GM12864 (cell line): ENCODE measurements around the gene ASB6.

Source experiments
- DNase-seq: peaks from one replicate; pipeline ENCODE4 v3.0.0-alpha.2; 2011; ENCODE audit warnings: low read depth
- H3K4me3 ChIP-seq: 2 replicates; pipeline ENCODE4 v1.5.1; 2011; ENCODE audit warnings: mild to moderate bottlenecking, low read depth, low read length, control low read depth
- CTCF ChIP-seq: IDR thresholded peaks from 2 replicates; pipeline ENCODE4 v1.5.1; 2011; ENCODE audit warnings: low read depth, mild to moderate bottlenecking, moderate library complexity, low read length, control low read depth, inconsistent platforms; ENCODE audit errors: missing control alignments

ASB6 gene

GRCh38 chr9:129611307-129611800 is 30.6 kb downstream of the ASB6 start:
- no peak overlapping the region; the same call in 1 of the 2 replicates for H3K4me3 ChIP-seq
- no peak for TF ChIP-seq CTCF
- DNase-seq: no peak

- DNase-seq: no peak
- H3K4me3 ChIP-seq: peak overlapping the region; percentile 52
- TF ChIP-seq CTCF: peak; percentile 84
Observed at GRCh38 chr9:129610473-129611306, 31.3 kb downstream of the ASB6 start.

- no peak for TF ChIP-seq CTCF
- peak overlapping the region; percentile 52 for H3K4me3 ChIP-seq
- no peak for DNase-seq
Observed at GRCh38 chr9:129610213-129610472, 31.8 kb downstream of the ASB6 start.

- DNase-seq: no peak
- no peak overlapping the region; the same call in 1 of the 2 replicates for H3K4me3 ChIP-seq
- no peak for TF ChIP-seq CTCF
Observed at GRCh38 chr9:129609486-129610212, 32.3 kb downstream of the ASB6 start.

- no peak for TF ChIP-seq CTCF
- no peak for DNase-seq
- H3K4me3 ChIP-seq: no peak overlapping the region
Observed at GRCh38 chr9:129608561-129609481, 33.1 kb downstream of the ASB6 start.

GRCh38 chr9:129607027-129607387 is 34.9 kb downstream of the ASB6 start:
- no peak for DNase-seq
- no peak for TF ChIP-seq CTCF
- H3K4me3 ChIP-seq: no peak overlapping the region
